ENCODE results near the gene APBA3. TPM values are rescaled to one million over a fixed set of nuclear protein-coding genes. Genes with fewer than 3 reads are reported as not detected.

Gene APBA3
- polyA plus RNA-seq (ENCODE audit: insufficient read length in 4 of 4), result 10 to 100 TPM; 12.8 to 25.4 (median 19.9) TPM

DNA sequence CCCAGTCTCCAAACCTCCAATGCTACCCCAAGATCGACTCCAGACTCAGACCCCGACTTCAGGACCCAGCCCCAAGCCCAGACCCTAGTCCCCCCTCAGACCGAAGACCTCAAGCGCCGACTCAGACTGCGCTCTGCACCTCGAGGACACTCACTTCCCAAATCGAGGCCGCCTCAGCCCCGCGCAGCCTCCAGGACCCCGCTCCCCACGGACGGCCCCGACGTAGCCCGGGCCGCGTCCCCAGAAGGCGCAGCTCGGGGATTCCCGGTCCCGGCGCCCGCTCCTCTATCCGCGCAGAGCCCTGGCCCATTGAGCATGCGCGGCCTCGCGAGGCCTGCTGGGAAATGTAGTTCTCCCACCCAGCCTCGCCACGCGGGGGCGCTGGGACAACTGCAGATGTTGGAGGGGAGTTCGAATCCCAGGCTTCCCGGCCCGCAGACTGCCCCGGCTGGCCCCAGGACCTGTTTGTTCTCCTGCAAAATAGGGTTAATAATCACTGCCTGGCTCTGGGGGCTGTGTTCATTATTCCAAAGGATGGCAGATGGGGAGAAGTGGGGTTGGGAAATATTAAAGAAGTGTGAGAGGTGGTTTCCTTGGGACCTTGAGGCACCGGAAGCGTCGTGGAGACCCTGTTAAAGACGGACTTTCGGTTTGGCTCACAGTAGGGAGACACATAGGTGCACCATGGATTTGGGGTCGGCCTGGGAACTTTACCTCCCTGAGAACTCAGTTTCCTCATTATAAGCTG is at the start of gene APBA3:
Gene APBA3 (minus strand): TSS at position 311 of the 748 bp plus-strand sequence. CDS start 1,428 bp downstream, outside the sequence.
- peak; percentile 59 to 83 (median 75) for DNase-seq (ENCODE audit: low read depth in 4 of 4, low spot score in 2 of 4)

DNA sequence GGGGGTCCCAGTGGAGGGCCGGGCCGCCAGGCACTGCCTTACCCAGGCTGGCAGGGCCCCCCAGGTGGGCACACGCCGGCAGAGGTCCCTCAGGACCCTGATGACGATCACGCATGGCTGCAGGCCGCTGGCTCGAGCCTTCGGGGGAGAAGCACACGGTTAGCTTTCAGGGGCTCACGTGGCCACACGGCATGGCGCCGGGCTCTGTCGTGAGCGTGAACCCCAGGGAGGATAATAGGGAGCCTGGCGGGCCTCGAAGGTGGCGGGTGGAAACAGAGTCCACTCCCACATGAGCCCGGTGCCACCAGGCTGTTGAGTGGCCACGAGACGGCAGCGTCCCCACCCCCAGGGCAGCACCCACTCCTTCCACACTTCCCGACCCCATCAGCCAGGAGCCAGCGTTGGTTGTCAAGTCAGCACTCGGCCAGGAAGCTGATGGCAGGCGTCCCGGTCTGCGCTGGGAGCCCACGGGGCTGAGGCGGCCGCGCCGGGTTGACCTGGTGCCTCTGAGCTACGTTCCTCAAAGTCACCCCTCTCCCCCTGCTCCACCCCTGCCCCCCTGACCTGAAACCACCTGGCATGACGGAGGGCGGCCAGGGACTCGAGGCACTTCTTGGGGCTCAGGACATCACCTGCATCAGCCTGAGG is 49.3 kb upstream of the APBA3 start:
- DNase-seq (ENCODE audit: low read depth in 4 of 4, low spot score in 2 of 4), result no peak

- DNase-seq (ENCODE audit: low read depth in 4 of 4, low spot score in 2 of 4), result no peak
Observed at GRCh38 chr19:3809881-3810707, 48.6 kb upstream of the APBA3 start.

GRCh38 chr19:3808420-3809143 is 47.1 kb upstream of the APBA3 start:
- DNase-seq (ENCODE audit: low read depth in 4 of 4, low spot score in 2 of 4), result no peak

GRCh38 chr19:3807574-3808354 is 46.3 kb upstream of the APBA3 start:
- no peak for DNase-seq (ENCODE audit: low read depth in 4 of 4, low spot score in 2 of 4)

- DNase-seq (ENCODE audit: low read depth in 4 of 4, low spot score in 2 of 4), result no peak
Observed at GRCh38 chr19:3807131-3807480, 45.6 kb upstream of the APBA3 start.

DNA sequence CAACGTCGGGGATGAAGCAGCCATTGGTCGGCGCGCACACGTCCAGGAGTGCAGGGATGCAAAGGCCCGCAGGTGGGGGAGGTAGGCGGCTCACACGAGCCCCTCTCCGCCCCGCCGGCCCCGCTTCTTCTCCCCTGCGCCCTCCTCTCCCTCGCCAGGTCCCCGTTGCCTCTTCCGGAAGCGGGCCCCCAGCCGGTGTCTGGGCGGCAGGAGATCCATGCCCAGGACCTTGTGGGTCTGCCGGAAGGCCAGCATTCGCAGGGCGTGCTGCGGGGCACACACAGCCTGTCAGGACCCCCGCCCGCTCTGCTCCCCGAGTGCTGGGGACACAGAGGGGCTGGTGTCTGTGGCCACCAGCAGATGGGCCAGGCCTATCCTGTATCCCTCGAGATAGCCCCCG is 44.4 kb upstream of the APBA3 start:
- DNase-seq (ENCODE audit: low read depth in 4 of 4, low spot score in 2 of 4), result no peak

DNA sequence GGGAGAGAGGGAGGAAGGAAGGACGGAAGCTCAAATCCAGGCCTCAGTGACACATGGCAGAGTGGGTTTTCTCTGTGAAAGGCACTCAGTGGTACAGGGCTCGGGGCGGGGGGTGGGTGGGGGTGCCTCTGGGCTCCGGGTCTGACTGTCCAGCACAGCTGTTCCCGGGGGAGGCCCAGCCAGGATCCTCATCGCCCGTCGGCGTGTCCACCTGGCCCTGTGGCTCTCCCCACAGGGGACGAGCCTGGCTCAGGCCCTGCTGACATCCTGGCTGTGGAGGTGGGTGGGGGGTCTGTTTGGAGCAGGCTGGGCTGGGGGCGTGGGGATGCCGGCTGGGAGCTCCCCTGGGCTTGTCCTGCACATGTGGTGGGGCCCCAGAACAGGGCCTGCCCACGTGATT is 42.9 kb upstream of the APBA3 start:
- no peak for DNase-seq (ENCODE audit: low read depth in 4 of 4, low spot score in 2 of 4)

GRCh38 chr19:3803986-3804385 is 42.5 kb upstream of the APBA3 start:
- no peak for DNase-seq (ENCODE audit: low read depth in 4 of 4, low spot score in 2 of 4)

GRCh38 chr19:3803114-3803888 is 41.8 kb upstream of the APBA3 start:
- no peak for DNase-seq (ENCODE audit: low read depth in 4 of 4, low spot score in 2 of 4)

DNA sequence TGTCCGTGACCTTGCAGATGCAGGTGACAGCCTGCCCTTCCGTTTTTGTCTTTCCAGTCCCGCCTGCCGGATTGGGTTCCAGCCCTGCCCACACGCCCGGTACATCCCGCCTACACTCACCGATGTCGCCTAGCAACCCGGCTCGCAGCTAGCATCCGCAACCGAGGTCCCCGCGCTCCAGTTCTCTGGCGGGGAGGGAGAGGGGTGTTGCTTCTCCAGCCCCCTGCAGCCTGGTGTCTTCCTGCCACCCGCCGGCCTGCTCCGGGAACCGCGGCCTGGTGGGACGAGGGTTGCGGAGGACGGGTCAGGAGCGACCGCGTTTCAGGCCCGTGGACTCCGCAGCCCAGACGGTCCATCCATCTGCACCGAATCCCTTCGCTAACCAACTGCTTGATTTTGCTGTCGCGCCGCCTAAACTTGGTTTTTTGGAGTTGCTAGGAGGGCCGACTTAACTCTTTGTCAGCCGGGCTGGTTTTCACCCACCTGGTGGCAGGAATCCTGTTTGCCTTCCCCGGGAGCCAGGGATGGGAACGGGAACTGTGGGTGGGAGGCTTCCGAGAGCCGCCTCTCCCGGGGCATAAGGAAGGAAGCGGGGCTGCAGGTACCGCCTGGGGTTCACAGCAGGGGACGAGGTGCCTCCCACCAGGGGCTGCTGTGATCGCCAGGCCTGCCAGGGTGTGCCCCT is 40.1 kb upstream of the APBA3 start:
- peak in 1 of 4 donors; percentile 32 for DNase-seq (ENCODE audit: low read depth in 4 of 4, low spot score in 2 of 4)

GRCh38 chr19:3800996-3801395 is 39.5 kb upstream of the APBA3 start:
- no peak for DNase-seq (ENCODE audit: low read depth in 4 of 4, low spot score in 2 of 4)

DNA sequence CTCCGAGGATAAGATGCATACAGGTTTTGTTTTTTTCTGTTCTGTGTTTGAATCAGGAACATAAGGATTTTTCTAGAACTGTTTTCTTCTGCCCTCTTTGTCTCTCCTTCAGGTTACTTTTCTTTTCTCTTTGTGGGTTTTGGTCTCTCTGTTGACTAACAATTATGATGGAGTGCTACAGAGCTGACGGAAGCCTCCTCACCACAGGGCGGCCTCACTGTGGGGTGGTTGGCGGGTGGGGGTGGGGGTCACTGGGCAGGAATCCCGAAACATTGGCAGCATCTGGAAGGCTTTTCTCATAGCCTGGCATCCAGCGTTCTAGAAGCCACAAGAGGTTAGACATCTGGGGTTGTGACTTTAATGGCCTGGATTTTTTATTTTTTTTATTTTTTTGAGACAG is 36.6 kb upstream of the APBA3 start:
- DNase-seq (ENCODE audit: low read depth in 4 of 4, low spot score in 2 of 4), result no peak

DNA sequence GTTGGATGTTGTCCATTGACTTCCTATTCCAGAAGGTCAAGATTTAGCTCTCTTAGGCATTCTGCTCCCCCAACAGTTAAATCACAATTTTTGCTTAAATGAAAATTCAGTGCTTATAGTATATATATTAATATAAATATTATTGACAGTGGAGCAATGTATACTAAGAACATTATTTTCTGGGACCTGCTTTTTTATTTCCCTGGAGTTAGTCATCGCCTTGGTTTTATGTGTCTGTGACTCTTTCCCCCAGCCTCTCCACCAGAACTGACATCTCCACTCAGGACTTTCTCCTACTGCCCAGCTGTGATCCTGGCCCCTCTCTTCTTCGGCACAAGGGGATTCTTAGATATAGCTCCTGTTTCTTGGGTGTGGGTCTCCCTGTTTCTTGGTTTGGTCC is 34.9 kb upstream of the APBA3 start:
- DNase-seq (ENCODE audit: low read depth in 4 of 4, low spot score in 2 of 4), result no peak

DNA sequence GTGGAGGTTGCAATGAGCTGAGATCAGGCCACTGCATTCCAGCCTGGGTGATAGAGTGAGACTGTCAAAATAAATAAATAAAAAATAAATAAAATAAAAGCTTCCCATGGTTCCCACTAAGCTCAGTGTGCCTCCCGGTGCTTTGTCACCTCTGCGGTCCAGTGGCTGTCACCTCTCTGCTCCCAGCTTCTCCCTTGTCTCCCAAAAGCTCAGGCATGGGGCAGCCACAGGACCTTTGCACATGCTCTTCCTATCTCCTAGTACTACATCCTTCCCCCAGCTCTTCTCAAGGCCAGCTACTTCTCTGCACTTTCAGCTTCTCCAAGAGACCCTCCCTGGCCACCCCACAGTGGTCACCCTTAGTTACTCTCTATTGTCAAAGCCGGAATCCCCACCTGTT is 32.3 kb upstream of the APBA3 start:
- no peak for DNase-seq (ENCODE audit: low read depth in 4 of 4, low spot score in 2 of 4)

- DNase-seq (ENCODE audit: low read depth in 4 of 4, low spot score in 2 of 4), result no peak
Observed at GRCh38 chr19:3792114-3792513, 30.6 kb upstream of the APBA3 start.

- no peak for DNase-seq (ENCODE audit: low read depth in 4 of 4, low spot score in 2 of 4)
Observed at GRCh38 chr19:3790941-3791340, 29.4 kb upstream of the APBA3 start.

DNA sequence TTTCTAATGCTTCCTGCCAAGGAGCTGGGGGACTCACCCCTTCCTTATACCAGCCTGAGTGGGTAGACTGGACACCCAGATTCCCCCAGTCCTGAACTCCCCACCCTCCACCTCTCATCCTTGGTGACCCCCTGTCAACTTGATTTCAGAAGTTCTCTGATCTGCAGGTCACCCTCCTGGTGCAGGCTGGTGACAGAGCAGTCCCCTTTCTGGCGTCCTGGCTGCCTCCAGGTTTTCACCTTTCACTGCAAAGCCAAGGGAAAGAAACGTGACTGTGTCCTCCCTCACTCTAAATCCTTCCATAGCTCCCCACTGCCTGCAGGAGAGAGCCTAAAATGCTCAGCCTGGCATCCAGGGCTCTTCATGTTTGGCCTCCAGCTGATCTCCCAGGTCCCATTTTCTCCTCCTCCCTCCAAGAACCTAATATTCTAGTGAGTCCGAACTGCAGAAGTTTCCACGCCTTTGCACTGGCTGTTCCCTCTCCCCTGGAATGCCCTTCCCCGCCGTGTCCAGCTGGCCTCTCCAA is 28.8 kb upstream of the APBA3 start:
- no peak for DNase-seq (ENCODE audit: low read depth in 4 of 4, low spot score in 2 of 4)
